Type B pancreatic cell (in vitro differentiated cells): ENCODE measurements around the gene PPP1R3C. TPM values are rescaled to one million over a fixed set of nuclear protein-coding genes. Genes with fewer than 3 reads are reported as not detected.

Experiments used
- DNase-seq: peaks from one replicate; pipeline ENCODE4 v3.0.0; 2021; ENCODE audit warnings: mixed read lengths; ENCODE audit not compliant: unreplicated experiment; ENCODE audit errors: extremely low spot score
- H3K27ac Mint-ChIP-seq: 2 replicates; pipeline ENCODE4 v1.8.0; 2021; ENCODE audit warnings: mild to moderate bottlenecking, mixed read lengths
- H3K27me3 Mint-ChIP-seq: 2 replicates; pipeline ENCODE4 v1.8.0; 2021; ENCODE audit warnings: mixed read lengths
- H3K36me3 Mint-ChIP-seq: 2 replicates; pipeline ENCODE4 v1.8.0; 2021; ENCODE audit warnings: mixed read lengths
- H3K4me1 Mint-ChIP-seq: one replicate; pipeline ENCODE4 v1.8.0; 2021; ENCODE audit warnings: mixed read lengths; ENCODE audit not compliant: unreplicated experiment
- H3K4me3 Mint-ChIP-seq: 2 replicates; pipeline ENCODE4 v1.8.0; 2021; ENCODE audit warnings: mild to moderate bottlenecking, mixed read lengths
- H3K9me3 Mint-ChIP-seq: 2 replicates; pipeline ENCODE4 v1.8.0; 2021; ENCODE audit warnings: mixed read lengths
- total RNA-seq: library from RNA; stranded (reverse); gene quantifications from 2 replicates; pipeline ENCODE4 v1.2.1, GENCODE V29; 2021; ENCODE audit warnings: low replicate concordance
- TF ChIP-seq, protein P1 (sequence below): fragments of 200-600 bp; sonication (generic); conservative IDR thresholded peaks from 2 replicates; pipeline ENCODE4 v1.5.0; 2021; ENCODE audit warnings: antibody characterized with exemption, mild to moderate bottlenecking

Gene PPP1R3C
- total RNA-seq, 1 donor from 2014 or later, result 7.8 TPM

DNA sequence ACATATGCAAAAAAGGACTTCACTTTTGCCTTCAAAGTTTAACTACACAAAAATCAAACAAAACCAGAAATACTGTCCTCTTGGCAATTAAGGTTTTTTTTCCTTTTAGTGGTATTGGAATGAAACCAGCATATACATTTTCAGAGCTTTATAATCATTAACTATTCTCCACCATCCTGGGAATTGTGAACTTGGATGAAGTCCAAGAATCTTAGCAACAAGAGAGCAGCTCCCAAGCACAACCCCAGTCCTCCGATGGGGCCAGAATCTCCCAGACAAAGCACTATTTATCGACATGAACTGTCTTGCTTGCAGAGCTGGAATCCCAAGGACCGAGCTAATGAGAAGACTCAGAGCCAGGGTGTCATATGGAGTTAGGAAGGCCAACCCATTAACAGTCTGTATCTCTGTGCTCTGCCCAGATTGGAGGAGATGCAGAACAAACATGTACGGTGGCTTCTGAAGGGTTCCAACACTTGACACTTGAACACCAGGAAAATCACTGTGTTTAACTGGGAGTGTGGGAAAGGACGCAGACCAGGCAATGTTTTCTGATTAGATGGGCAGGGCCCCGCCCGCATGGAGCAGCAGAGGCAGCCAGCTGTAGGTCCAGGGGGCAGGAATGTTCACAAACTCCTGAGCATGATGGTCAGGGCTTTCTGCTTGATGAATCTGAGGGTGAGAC, 35.5 kb downstream of the PPP1R3C start:
- DNase-seq, result no peak
- Mint-ChIP-seq H3K9me3 (no peaks in the 10 kb centered on the region), H3K27ac (peak overlapping the region; percentile 82), H3K36me3 (no peaks in the 10 kb centered on the region), H3K27me3 (no peaks in the 10 kb centered on the region), H3K4me1 (peaks cover 39% of the 10 kb centered on the region), H3K4me3 (peak overlapping the region; percentile 63)
- TF ChIP-seq, protein P1, sequence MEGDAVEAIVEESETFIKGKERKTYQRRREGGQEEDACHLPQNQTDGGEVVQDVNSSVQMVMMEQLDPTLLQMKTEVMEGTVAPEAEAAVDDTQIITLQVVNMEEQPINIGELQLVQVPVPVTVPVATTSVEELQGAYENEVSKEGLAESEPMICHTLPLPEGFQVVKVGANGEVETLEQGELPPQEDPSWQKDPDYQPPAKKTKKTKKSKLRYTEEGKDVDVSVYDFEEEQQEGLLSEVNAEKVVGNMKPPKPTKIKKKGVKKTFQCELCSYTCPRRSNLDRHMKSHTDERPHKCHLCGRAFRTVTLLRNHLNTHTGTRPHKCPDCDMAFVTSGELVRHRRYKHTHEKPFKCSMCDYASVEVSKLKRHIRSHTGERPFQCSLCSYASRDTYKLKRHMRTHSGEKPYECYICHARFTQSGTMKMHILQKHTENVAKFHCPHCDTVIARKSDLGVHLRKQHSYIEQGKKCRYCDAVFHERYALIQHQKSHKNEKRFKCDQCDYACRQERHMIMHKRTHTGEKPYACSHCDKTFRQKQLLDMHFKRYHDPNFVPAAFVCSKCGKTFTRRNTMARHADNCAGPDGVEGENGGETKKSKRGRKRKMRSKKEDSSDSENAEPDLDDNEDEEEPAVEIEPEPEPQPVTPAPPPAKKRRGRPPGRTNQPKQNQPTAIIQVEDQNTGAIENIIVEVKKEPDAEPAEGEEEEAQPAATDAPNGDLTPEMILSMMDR, result no peak

DNA sequence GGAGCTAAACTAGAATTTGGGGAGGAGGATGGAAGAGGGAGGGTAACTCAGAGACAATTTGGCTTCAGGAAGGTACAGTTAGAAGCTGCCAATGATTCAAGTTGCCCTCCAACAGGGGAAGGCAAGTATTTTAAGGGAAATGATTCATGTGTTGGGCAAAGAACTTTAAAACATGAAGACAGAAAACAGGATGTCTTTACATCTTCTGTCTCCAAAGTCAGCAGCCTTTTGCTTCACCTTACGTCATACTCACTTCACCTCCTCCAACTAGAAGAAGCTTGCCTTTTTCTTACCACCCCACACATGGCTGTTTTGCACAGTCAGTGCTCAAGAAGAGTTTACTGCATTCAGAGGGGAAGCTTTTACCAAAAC, 36.1 kb downstream of the PPP1R3C start:
- Mint-ChIP-seq H3K27ac (peak overlapping the region; percentile 82), H3K4me3 (peak overlapping the region; percentile 63), H3K36me3 (no peaks in the 10 kb centered on the region), H3K27me3 (no peaks in the 10 kb centered on the region), H3K4me1 (peaks cover 44% of the 10 kb centered on the region), H3K9me3 (no peaks in the 10 kb centered on the region)
- TF ChIP-seq, protein P1, result no peak
- DNase-seq, result no peak

DNA sequence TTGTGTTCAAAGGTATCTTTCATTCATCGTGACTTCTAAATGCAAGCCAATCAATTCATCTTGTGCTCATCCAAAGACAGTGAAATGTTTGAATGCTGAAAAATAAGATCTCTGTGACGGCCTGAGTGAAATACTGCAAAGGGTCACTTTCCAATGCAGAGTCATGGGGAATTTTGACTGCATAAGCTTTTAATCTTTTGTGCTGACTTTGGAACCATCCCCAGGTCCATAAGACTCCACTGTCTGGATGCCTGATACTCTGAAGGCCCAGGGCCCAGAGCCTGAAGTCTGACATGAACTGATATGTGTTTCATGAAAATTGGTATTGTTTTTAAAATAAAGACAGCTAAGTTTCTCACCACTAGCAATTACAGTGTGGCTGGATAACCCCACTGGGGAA, 39.0 kb downstream of the PPP1R3C start:
- H3K27ac Mint-ChIP-seq, result no peak overlapping the region
- H3K27me3 Mint-ChIP-seq, result no peaks in the 10 kb centered on the region
- DNase-seq, result no peak
- TF ChIP-seq, protein P1, result no peak
- peaks cover 73% of the 10 kb centered on the region for H3K4me1 Mint-ChIP-seq
- H3K36me3 Mint-ChIP-seq, result no peaks in the 10 kb centered on the region
- no peak overlapping the region for H3K4me3 Mint-ChIP-seq
- no peaks in the 10 kb centered on the region for H3K9me3 Mint-ChIP-seq

DNA sequence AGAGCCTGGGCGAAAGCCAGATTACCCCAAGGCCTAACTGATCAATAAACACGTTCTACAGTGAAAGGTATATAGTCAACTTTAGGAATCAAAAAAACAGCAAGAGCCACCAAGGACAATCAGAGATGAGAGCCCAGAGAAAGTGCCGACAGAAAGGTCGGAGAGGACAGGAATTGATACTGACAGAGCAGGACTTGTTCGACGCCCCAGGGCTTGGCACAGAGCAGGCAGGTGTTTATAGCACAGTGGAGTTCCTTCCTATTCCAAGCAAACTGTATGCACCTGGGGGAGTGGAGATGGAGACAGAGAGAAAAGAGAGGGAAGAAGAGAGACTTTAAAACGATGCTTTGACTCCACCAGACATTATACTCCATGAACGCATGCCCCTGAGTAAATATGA, 39.5 kb downstream of the PPP1R3C start:
- TF ChIP-seq, protein P1, result no peak
- peaks cover 72% of the 10 kb centered on the region for H3K4me1 Mint-ChIP-seq
- H3K9me3 Mint-ChIP-seq, result no peaks in the 10 kb centered on the region
- no peak for DNase-seq
- no peaks in the 10 kb centered on the region for H3K36me3 Mint-ChIP-seq
- no peak overlapping the region for H3K27ac Mint-ChIP-seq
- H3K4me3 Mint-ChIP-seq, result no peak overlapping the region
- no peaks in the 10 kb centered on the region for H3K27me3 Mint-ChIP-seq

DNA sequence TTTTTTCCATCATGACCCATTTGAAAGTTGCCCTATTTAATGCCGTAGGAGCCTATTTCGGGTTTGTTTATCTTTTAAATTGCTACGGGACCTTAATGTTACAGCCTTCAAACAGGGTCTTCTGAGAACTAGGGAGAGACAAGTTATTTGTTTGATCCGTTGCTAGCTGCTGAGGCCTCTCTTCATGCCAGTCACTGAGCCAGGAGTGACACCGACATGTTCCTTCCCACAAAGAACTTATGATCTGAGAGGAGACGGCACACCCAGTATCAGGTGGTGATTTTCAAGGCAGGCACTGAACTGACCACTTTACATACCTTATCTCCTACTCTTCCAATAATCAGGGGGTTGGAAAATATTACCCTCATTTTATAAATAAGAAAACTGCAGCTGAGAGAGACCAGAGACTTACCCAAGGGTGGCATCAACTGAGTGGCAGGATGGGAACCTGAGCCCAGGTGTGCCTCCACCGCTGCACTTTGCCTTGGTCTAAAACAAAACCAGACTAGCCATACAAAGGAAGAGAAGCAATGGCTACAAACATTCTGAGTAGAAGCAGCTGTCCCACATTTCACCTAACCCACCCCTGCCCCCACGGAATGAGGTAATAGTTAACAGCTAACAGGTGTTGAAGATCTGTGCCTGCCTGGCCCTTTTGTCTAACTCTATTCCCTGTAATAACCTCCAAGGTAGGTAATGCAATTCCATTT, 40.5 kb downstream of the PPP1R3C start:
- Mint-ChIP-seq H3K36me3 (no peaks in the 10 kb centered on the region), H3K4me3 (peak overlapping the region; percentile 30), H3K27me3 (no peaks in the 10 kb centered on the region), H3K9me3 (no peaks in the 10 kb centered on the region), H3K4me1 (peaks cover 76% of the 10 kb centered on the region), H3K27ac (peak overlapping the region; percentile 53)
- no peak for DNase-seq
- TF ChIP-seq, protein P1, result no peak
